HG03571 (cell line): Measurements from ENCODE around the gene DKK2.

Experiments
- ATAC-seq: cut with Tn5 transposase; IDR thresholded peaks from one replicate; pipeline ENCODE4 v1.9.1; 2021; ENCODE audit not compliant: unreplicated experiment

The DKK2 gene

DNA sequence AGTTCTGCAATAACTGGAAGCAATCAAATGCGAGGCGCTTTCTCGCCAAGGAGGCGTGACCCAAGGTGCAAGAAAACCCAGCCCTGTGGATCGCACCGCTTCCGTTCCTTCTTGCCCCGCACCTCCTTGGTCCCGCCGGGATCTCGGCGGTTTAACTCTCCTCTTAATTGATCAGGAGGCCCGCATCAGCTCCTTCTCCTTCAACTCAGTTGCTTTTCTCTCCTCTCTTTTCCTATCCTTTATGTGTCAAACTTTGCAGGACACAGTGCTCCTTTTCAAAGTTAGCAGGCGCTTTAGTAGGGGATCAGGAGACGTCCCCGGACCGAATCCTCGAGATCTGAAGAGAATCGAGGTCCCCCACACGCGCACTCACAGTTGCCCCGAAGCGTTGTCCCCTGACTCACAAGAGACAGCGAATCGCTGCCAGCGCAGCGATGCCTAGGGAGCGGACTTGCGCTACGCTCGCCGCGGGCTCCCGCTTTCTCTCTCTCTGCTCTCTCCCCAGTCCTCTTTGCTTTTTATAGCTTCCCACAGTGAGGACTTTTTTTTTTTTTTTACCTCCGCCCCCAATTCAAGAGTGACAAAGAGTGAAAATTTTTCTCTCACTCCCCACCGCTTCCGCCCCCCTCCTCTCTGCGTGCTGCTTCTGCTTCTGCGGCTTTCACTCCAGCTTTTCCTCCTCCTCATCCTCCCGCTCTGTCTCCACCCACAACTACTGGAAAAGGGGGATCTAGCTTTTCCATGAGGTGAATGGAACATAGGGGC, at the start of gene DKK2:
Gene DKK2 (minus strand): TSS at position 495 of the 765 bp plus-strand sequence. CDS start 722 bp downstream, outside the sequence.
- ATAC-seq: no peak

DNA sequence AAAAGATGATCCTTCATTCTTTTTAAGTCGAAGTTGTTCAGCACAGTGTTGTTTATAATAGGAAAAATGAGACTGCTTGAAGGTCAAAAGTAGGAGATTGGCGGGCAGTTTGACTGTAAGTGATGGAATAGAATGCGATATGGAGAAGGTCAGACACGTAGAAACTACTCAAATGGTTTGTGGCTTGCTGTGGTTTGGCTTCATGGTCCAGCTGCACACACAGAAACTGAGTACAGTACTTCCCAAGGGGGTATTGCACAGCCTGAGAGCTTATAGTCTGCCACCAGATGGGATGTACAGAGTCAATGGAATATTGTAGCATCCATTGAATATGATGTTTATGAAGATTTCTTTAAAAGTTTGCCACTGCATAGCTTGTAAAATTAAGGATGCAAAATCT, 41.1 kb upstream of the DKK2 start:
- ATAC-seq: no peak

DNA sequence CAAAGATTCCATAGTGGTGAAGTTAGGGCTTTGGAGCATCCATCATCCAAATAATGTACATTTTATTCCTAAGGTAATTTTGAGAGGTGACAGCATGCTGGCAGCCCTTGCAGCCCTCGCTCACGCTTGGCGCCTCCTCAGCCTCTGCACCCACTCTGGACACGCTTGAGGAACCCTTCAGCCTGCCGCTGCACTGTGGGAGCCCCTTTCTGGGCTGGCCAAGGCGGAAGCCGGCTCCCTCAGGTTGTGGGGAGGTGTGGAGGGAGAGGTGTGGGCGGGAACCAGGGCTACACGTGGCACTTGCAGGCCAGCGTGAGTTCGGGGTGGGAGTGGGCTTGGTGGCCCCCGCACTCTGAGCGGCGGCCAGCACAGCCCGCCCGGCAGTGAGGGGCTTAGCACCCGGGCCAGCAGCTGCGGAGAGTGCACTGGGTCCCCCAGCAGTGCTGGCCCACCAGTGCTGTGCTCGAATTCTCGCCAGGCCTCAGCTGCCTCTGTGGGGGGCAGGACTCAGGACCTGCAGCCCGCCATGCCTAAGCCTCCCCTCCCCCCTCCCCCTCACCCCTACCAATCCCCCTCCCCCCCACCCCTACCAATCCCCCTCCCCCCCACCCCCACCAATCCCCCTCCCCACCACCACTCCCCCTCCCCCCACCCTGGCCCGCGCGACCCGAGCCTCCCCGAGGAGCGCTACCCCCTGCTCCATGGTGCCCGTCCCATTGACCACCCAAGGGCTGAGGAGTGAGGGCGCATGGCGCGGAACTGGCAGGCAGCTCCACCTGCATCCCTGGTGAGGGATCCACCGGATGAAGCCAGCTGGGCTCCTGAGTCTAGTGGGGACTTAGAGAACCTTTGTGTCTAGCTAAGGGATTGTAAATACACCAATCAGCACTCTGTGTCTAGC, 37.0 kb upstream of the DKK2 start:
- no peak for ATAC-seq

- no peak for ATAC-seq
Measured at GRCh38 chr4:107071108-107071507, 35.0 kb upstream of the DKK2 start.

- no peak for ATAC-seq
Measured at GRCh38 chr4:107069049-107069448, 32.9 kb upstream of the DKK2 start.

DNA sequence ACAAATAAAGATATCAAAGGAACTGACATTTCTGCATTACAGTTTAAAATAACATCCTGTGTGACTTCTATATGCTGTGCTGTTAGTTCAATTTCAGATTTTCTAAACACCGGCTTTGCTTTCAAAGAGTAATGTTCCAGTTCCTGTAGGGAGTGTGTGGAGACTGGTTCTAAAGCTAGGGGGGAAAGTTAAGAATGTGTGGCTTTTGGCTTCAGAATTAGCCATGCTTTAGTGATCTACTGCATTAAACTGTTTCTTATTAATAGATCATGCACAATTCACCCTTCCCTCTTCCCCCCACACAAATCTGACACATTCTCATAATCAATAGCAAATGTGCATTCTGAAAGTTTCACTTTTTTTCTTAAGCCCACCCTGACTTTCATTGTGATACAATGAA, 32.0 kb upstream of the DKK2 start:
- no peak for ATAC-seq

DNA sequence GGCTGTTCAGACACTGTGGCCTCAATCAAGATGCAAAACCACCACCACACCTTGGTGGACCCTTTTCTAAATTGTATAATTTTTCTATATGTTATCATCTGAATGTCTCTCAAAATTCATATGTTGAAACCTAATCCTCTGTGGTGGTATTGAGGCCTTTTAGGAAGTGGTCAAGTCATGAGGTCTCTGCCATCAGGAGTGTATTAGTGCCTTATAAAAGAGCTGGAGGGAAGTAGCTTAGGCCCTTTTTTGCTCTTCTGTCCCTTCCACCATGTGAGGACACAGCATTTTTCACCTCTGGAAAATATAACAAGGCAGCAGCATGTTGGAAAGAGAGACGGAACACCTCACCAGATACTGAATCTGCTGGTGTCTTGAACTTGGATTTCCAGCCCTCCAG, 30.5 kb upstream of the DKK2 start:
- no peak for ATAC-seq

DNA sequence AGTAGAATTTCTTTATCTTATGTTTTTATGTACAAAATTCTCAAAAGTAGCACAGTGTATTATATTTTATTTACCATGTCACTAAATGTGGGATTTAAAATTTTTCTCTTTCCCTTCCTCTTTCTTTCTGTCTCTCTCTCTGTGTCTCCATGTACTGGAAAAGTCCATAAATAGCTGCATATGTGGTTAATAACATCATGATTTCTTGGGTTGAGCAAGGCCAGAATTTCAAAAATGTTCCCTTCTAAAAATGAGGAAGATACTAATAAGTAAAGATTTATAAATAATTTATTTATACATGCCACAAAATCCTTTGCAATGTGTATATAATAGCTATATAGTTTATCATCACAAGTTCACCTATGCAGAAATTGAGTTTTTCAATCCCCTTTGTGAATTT, 29.1 kb upstream of the DKK2 start:
- ATAC-seq: no peak

DNA sequence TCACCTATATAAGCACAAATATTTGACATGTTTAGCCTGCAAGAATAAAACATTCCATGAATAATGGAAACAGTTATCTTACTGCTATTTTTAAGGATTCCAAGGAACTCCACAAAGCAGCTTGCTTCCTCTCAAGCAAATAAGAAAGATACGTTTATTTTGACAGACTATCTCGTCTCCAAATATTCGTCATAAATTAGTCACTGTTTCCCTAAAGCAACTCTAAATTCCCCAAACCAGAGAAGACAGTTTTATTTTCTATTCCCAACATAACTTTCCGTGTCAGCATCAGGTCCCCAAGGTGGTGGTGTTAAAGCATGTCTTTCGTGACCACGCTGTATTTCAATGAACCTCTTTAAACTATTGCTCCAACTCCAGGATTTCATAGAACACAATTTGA, 24.3 kb upstream of the DKK2 start:
- ATAC-seq: no peak

GRCh38 chr4:107058828-107059227, 22.7 kb upstream of the DKK2 start:
- no peak for ATAC-seq

GRCh38 chr4:107050525-107051135, 14.5 kb upstream of the DKK2 start:
- ATAC-seq: no peak

- ATAC-seq: no peak
Measured at GRCh38 chr4:107046261-107046660, 10.1 kb upstream of the DKK2 start.

DNA sequence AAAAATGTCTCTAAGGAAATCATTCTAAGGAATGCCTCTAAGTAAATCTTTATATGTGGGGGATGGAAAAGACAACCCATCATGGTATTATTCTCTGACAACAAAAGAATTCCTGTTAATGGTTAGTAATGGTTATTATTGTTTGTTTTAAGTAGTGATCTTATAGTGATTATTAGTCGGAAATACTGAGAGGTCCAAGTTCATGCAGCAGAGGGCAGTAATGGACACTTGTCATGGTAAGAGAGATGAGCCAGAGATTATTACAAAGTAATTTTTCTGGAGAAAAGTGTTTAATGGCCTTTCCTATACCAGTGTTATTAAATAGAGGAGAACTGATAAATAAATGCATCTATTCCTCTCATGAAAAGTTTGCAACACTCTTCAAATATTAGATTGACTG, 8.1 kb upstream of the DKK2 start:
- no peak for ATAC-seq

DNA sequence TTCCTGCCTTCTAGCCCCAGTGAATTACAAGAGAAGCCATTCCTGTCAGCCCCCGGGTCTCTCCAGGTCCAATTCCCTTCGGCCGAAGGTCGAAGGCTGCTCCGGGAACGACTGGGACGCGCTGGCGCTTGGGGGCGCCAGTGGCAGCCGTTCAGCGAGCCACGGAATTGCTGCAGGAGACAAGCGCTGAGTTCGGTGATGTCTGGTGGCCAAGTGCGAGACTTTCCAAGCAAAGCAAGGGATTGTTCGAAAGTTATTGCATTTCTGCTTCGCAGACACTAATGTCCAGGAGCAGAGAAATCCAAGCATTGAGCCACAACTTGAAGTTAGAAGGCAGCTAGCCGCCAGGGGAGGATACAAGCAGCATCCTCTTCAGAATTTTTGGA, 1.1 kb upstream of the DKK2 start:
- ATAC-seq: no peak

DNA sequence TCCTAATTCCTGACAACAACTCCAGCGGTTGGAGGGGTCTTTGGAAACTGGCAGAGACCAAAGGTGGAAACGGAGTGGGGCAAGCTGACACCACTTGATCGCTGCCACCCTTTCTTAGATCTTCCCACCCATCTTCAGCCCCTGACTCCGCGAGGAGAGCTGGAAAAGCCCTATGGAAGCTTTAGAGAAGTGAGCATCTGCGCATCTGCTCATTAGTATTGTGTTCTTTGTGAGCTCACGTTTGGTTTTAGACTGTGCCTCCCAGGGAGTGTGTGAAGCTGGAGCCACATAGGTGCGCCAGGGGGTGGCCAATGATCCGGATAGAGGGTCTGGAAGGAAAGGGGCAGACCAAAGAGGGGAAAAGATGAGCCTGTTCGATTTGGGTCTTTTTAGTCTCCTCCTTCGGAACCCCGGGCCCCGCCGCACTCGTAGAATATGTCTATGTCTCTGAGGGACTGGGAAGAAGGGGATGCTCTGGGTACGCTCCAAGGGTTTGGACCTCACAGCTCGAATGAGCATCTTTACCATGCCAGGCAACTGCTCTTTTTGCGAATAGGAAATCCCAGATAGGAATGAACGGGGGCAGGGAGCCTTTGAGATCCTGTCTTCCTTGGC, 578 bp upstream of the DKK2 start:
- no peak for ATAC-seq

DNA sequence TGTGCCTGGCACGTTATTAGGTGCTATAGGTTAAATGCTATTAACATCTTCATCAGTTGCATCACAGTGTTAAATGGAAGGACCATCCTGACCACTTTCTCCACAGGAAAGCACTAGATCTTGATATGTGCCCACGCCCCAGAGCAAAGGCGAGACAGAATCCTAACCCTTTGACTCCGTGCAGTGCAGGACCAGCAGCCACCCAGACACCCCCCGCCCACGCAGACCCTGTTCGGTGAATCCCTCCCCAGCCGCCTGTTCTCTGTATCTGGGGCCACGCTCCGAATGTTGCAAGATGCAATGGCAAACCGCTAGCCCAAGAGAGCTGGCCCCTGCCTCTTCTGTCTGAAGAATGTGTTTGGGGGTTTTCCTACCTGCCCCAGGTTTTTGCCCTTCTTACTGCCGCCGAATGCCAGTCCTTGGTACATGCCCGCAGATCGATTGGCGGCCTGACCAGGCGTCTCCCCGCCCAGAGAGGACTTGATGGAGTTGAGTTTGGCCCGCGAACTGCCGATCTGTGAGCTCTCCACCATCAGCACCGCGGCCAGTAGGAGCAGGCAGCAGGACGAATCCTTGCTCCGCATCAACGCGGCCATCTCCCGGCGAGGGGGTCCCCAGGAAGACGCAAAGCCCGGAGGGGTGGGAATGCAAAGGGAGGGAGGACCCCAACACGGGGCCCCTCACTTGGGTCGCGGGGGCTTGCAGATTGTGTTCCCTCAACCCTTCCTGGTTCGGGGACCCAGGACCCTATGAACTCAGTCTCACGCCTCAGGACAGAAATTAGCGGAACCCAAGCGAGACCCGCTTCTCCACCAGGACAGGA, 906 bp downstream of the DKK2 start:
- ATAC-seq: no peak

GRCh38 chr4:107034091-107034995, 1.8 kb downstream of the DKK2 start:
- ATAC-seq: no peak

DNA sequence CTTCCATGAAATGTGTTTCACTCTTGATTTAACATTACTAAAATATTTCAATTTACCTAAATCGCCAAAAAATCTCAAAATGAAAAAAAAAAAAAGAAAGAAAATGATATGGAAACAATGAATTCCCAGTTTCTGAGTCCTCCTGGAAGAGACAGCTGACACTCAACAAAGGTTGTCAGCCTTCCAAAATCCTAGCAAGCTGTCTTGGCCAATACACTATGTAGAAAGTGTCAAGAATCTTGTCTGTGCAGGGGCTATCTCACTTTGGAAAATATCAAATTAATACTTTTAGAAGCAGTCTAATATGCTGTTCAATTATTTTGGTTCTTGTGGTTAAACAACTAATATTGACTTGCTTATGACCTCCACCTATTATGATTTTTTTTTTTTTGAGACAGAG, 8.7 kb downstream of the DKK2 start:
- ATAC-seq: no peak

DNA sequence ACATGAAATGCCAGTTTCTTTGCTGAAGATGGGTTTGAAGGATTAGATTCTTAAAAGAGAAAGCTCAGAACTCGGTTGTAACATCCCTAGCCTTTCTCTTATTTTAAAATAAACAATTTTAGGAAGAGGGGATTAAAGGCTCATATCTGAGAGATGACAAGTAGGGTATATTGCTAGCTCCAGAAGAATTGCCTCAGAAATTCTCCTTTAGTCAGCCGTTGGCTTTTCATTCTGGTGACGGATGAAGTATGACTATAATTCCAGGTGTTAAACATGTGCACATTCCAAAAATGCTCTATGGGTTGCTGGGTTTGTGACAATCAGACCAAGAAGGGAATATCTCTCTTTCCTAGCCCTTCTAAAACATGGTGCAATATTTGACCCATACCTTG, 17.8 kb downstream of the DKK2 start:
- no peak for ATAC-seq
